ENCODE results near the gene SMIM3. TPM values are rescaled to one million over a fixed set of nuclear protein-coding genes. Genes with fewer than 3 reads are reported as not detected.
"Not testable (repeated sequence)": the region's sequence is repeated elsewhere in the genome, so short reads cannot be mapped to it uniquely, and the experiment has no call there.

The SMIM3 gene
- total RNA-seq, 1 experiment from 2014 or later, result 55.2 TPM

GRCh38 chr5:150816946-150817345 is 38.4 kb downstream of the SMIM3 start:
- Histone ChIP-seq H3K27me3 (ENCODE audit: control insufficient read depth, insufficient read depth, low read length) (no peaks in the 10 kb centered on the region), H3K4me1 (ENCODE audit: control insufficient read depth, insufficient read depth, low read length) (no peaks in the 10 kb centered on the region), H3K27ac (ENCODE audit: low read length) (no peak overlapping the region), H3K36me3 (ENCODE audit: control insufficient read depth, insufficient read depth, low read length) (no peaks in the 10 kb centered on the region), H3K4me3 (ENCODE audit: low read depth in 2 of 2, low read length in 2 of 2) (no peak overlapping the region), H3K9me3 (ENCODE audit: control insufficient read depth, insufficient read depth, low read depth, low read length) (no peaks in the 10 kb centered on the region)
- ATAC-seq (no peak), DNase-seq (ENCODE audit: low read depth, low spot score) (no peak)
- POLR2A ChIA-PET, result no interaction called here
- BruUV-seq (replicated peaks), result no TSS peak
- intact Hi-C loops (cut with micrococcal nuclease; ENCODE audit: unreplicated experiment) (no loop called here), in situ Hi-C loops (cut with HindIII; ENCODE audit: low pct_unique_long_range_greater_than_20kb, low sequenced_read_pairs) (no loop called here)
- TF ChIP-seq POLR2AphosphoS5 (IDR thresholded peaks at IDR 0.05; ENCODE audit: low read depth, low read length), result no peak
- no peak for TF ChIP-seq SIN3A (IDR thresholded peaks at IDR 0.05; ENCODE audit: borderline replicate concordance, insufficient read depth, low read depth, low read length)
- no peak for TF ChIP-seq TCF7L2 (IDR thresholded peaks at IDR 0.05; ENCODE audit: low read depth, low read length)
- TF ChIP-seq CTCF (IDR thresholded peaks at IDR 0.05), result no peak
- TF ChIP-seq, protein P1, sequence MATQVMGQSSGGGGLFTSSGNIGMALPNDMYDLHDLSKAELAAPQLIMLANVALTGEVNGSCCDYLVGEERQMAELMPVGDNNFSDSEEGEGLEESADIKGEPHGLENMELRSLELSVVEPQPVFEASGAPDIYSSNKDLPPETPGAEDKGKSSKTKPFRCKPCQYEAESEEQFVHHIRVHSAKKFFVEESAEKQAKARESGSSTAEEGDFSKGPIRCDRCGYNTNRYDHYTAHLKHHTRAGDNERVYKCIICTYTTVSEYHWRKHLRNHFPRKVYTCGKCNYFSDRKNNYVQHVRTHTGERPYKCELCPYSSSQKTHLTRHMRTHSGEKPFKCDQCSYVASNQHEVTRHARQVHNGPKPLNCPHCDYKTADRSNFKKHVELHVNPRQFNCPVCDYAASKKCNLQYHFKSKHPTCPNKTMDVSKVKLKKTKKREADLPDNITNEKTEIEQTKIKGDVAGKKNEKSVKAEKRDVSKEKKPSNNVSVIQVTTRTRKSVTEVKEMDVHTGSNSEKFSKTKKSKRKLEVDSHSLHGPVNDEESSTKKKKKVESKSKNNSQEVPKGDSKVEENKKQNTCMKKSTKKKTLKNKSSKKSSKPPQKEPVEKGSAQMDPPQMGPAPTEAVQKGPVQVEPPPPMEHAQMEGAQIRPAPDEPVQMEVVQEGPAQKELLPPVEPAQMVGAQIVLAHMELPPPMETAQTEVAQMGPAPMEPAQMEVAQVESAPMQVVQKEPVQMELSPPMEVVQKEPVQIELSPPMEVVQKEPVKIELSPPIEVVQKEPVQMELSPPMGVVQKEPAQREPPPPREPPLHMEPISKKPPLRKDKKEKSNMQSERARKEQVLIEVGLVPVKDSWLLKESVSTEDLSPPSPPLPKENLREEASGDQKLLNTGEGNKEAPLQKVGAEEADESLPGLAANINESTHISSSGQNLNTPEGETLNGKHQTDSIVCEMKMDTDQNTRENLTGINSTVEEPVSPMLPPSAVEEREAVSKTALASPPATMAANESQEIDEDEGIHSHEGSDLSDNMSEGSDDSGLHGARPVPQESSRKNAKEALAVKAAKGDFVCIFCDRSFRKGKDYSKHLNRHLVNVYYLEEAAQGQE (IDR thresholded peaks at IDR 0.05; ENCODE audit: insufficient read depth in 1 of 2, low read depth in 2 of 2, low read length in 1 of 2), result no peak
- CTCF ChIA-PET, result no interaction called here

DNA sequence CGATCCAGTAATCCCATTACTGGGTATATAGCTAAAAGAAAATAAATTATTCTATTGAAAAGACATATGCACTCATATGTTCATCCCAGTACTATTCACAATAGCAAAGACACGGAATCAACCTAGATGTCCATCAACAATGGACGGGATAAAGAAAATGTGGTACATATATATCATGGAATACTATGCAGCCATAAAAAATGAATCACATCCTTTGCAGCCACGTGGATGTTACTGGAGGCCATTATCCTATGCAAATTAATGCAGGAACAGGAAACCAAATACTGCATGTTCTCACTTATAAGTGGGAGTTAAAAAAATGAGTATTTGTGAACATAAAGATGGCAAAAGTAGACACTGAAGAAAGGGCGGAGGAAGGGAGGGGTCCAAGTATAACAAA is 51.2 kb downstream of the SMIM3 start:
- DNase-seq (ENCODE audit: low read depth, low spot score), result no peak
- in situ Hi-C loops (cut with HindIII; ENCODE audit: low pct_unique_long_range_greater_than_20kb, low sequenced_read_pairs), result no loop called here
- Histone ChIP-seq H3K36me3 (ENCODE audit: control insufficient read depth, insufficient read depth, low read length) (no peaks in the 10 kb centered on the region), H3K4me1 (ENCODE audit: control insufficient read depth, insufficient read depth, low read length) (no peaks in the 10 kb centered on the region), H3K4me3 (ENCODE audit: low read depth in 2 of 2, low read length in 2 of 2) (no peak overlapping the region), H3K27ac (ENCODE audit: low read length) (no peak overlapping the region), H3K27me3 (ENCODE audit: control insufficient read depth, insufficient read depth, low read length) (no peaks in the 10 kb centered on the region), H3K9me3 (ENCODE audit: control insufficient read depth, insufficient read depth, low read depth, low read length) (peaks cover 17% of the 10 kb centered on the region)
- ChIA-PET POLR2A (no interaction called here), CTCF (no interaction called here)
- TF ChIP-seq POLR2AphosphoS5 (IDR thresholded peaks at IDR 0.05; ENCODE audit: low read depth, low read length) (no peak), SIN3A (IDR thresholded peaks at IDR 0.05; ENCODE audit: borderline replicate concordance, insufficient read depth, low read depth, low read length) (no peak), TCF7L2 (IDR thresholded peaks at IDR 0.05; ENCODE audit: low read depth, low read length) (no peak)
- TF ChIP-seq, protein P1 (IDR thresholded peaks at IDR 0.05; ENCODE audit: insufficient read depth in 1 of 2, low read depth in 2 of 2, low read length in 1 of 2), result no peak
- intact Hi-C loops (cut with micrococcal nuclease; ENCODE audit: unreplicated experiment), result no loop called here
- no TSS peak for BruUV-seq (replicated peaks)
- ATAC-seq, result no peak

GRCh38 chr5:150831821-150832220 is 53.3 kb downstream of the SMIM3 start:
- POLR2A ChIA-PET; H3K4me3 ChIP-seq (ENCODE audit: low read depth in 2 of 2, low read length in 2 of 2); DNase-seq (ENCODE audit: low read depth, low spot score); H3K4me1 ChIP-seq (ENCODE audit: control insufficient read depth, insufficient read depth, low read length); H3K27ac ChIP-seq (ENCODE audit: low read length); BruUV-seq (replicated peaks); CTCF ChIA-PET; H3K27me3 ChIP-seq (ENCODE audit: control insufficient read depth, insufficient read depth, low read length); ATAC-seq; in situ Hi-C loops (cut with HindIII; ENCODE audit: low pct_unique_long_range_greater_than_20kb, low sequenced_read_pairs); intact Hi-C loops (cut with micrococcal nuclease; ENCODE audit: unreplicated experiment); H3K36me3 ChIP-seq (ENCODE audit: control insufficient read depth, insufficient read depth, low read length): not testable (repeated sequence)
- H3K9me3 ChIP-seq (ENCODE audit: control insufficient read depth, insufficient read depth, low read depth, low read length), result peaks cover 17% of the 10 kb centered on the region

Measured in Panc1 (cell line).